Measurements from ENCODE around the gene RHD.

DNA sequence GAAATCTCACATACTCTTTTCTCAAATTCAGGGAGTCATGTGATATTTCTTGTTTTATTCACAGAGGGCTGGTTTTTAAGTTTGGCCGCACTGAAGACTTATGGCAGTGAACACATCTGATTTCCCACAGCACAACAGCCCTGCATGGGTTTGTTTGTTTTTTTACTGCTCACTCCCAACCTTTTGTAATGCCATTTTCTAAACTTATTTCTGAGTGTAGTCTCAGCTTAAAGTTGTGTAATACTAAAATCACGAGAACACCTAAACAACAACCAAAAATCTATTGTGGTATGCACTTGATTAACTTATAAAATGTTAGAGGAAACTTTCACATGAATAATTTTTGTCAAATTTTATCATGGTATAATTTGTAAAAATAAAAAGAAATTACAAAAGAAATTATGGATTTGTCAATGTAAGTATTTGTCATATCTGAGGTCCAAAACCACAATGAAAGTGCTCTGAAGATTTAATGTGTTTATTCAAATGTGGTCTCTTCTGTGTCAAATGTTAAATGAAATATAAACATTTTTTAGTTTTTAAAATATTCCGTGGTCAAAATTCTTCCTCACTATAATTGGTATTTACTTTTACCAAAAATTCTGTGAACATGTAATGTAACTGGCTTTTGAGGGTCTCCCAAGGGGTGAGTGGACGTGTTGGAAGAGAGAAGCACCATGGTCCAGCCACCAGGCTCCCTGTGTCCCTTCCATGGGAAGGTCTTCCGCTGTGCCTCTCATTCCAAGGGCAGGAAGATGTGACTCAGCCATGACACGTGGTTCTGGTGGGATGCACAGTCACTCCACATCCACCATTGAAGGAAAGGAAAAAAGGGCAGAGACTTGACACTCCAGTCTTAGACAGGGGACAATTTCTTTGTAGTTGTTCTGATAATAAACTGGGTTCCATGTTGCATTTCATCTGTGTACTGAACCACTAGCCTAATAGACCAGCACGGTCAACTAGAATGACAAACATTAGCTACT is 88.6 kb downstream of the RHD start:
- TF ChIP-seq EZH2 (IDR thresholded peaks at IDR 0.05) (no peak), FOXP2 (optimal IDR thresholded peaks at IDR 0.05; ENCODE audit: control extremely low read depth, extremely low read length, insufficient read depth) (no peak)

All from SK-N-MC (cell line).